NB4 (cell line): ENCODE measurements around the gene SLC36A2.

Experiments
- MYC ChIP-seq: IDR thresholded peaks from 2 replicates; pipeline ENCODE4 v1.6.1; 2011; ENCODE audit warnings: low read depth, low read length
- POLR2A ChIP-seq: IDR thresholded peaks from 2 replicates; pipeline ENCODE4 v1.6.1; 2011; ENCODE audit warnings: mild to moderate bottlenecking; ENCODE audit not compliant: insufficient read length; ENCODE audit errors: extremely low read depth
- TF ChIP-seq, protein P1 (sequence below): IDR thresholded peaks from one replicate; pipeline ENCODE4 v1.5.1; 2012; ENCODE audit warnings: low read depth, low read length
- TF ChIP-seq, protein P2 (sequence below): IDR thresholded peaks from 2 replicates; pipeline ENCODE4 v1.6.1; 2011; ENCODE audit warnings: low read depth, low read length

DNA sequence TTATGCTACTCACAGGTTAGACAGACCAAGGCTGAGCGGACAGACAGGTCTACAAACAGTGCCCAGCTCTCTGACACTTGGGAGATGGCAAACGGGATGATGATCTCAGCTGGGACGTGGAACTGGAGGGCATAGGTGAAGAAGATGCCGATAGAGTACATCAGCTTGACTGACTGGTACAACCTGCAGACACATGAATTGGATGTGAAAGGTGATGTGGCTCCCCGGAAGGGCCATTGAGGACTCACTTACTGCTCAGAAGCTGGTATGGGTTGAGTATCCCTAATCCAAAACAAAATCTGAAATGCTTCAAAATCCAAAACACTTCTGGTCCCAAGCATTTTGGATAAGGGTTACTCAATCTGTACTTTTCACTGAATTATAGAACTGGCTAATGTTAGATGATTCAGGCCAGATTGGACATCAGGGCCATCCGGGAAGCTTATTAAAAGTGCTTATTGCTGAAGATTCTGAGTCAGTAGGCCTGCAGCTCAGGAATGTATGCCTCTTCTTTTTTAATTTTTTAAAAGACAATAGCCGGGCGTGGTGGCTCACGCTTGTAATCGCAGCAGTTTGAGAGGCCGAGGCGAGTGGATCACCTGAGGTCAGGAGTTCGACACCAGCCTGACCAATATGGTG is 66.2 kb downstream of the SLC36A2 start:
- TF ChIP-seq POLR2A, result no peak
- TF ChIP-seq, protein P1, sequence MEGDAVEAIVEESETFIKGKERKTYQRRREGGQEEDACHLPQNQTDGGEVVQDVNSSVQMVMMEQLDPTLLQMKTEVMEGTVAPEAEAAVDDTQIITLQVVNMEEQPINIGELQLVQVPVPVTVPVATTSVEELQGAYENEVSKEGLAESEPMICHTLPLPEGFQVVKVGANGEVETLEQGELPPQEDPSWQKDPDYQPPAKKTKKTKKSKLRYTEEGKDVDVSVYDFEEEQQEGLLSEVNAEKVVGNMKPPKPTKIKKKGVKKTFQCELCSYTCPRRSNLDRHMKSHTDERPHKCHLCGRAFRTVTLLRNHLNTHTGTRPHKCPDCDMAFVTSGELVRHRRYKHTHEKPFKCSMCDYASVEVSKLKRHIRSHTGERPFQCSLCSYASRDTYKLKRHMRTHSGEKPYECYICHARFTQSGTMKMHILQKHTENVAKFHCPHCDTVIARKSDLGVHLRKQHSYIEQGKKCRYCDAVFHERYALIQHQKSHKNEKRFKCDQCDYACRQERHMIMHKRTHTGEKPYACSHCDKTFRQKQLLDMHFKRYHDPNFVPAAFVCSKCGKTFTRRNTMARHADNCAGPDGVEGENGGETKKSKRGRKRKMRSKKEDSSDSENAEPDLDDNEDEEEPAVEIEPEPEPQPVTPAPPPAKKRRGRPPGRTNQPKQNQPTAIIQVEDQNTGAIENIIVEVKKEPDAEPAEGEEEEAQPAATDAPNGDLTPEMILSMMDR, result no peak
- TF ChIP-seq, protein P2, sequence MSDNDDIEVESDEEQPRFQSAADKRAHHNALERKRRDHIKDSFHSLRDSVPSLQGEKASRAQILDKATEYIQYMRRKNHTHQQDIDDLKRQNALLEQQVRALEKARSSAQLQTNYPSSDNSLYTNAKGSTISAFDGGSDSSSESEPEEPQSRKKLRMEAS, result no peak
- no peak for TF ChIP-seq MYC
